H9 (cell line): ENCODE results near the gene LYZL2. TPM values are rescaled to one million over a fixed set of nuclear protein-coding genes. Genes with fewer than 3 reads are reported as not detected.
"Not testable (repeated sequence)": the region's sequence is repeated elsewhere in the genome, so short reads cannot be mapped to it uniquely, and the experiment has no call there.

Source experiments
- DNase-seq: peaks from one replicate; pipeline ENCODE4 v3.0.0-alpha.2; 2017
- H2AFZ ChIP-seq: one replicate; pipeline ENCODE4 v1.6.1; 2013; ENCODE audit warnings: mild to moderate bottlenecking, low read length, control low read depth, moderate library complexity
- H2AK5ac ChIP-seq: 2 replicates; pipeline ENCODE4 v1.6.1; 2013; ENCODE audit warnings: low read length, control low read depth, mixed read lengths; ENCODE audit not compliant: insufficient read length
- H2BK120ac ChIP-seq: one replicate; pipeline ENCODE4 v1.6.1; 2013; ENCODE audit warnings: low read depth, mild to moderate bottlenecking, low read length, control low read depth, inconsistent platforms; ENCODE audit not compliant: poor library complexity, severe bottlenecking
- H2BK12ac ChIP-seq: 2 replicates; pipeline ENCODE4 v1.6.1; 2013; ENCODE audit warnings: low read length, control low read depth, mixed read lengths, low read depth; ENCODE audit not compliant: insufficient read length
- H2BK15ac ChIP-seq: 2 replicates; pipeline ENCODE4 v1.6.1; 2013; ENCODE audit warnings: low read depth, low read length, control low read depth
- H2BK20ac ChIP-seq: one replicate; pipeline ENCODE4 v1.6.1; 2013; ENCODE audit warnings: low read depth, mild to moderate bottlenecking, low read length, control low read depth, inconsistent platforms; ENCODE audit not compliant: poor library complexity, severe bottlenecking
- H2BK5ac ChIP-seq: 2 replicates; pipeline ENCODE4 v1.6.1; 2013; ENCODE audit warnings: low read length, control low read depth, mixed read lengths; ENCODE audit not compliant: insufficient read length
- H3K14ac ChIP-seq: 2 replicates; pipeline ENCODE4 v1.6.1; 2013; ENCODE audit warnings: low read length, control low read depth; ENCODE audit not compliant: insufficient read depth
- H3K18ac ChIP-seq: 2 replicates; pipeline ENCODE4 v1.6.1; 2013; ENCODE audit warnings: low read depth, mild to moderate bottlenecking, mixed read lengths, low read length, control low read depth; ENCODE audit not compliant: insufficient read length
- H3K23ac ChIP-seq: 2 replicates; pipeline ENCODE4 v1.6.1; 2013; ENCODE audit warnings: low read length, control low read depth, mixed read lengths, low read depth; ENCODE audit not compliant: insufficient read length
- H3K23me2 ChIP-seq: 2 replicates; pipeline ENCODE4 v1.6.1; 2013; ENCODE audit warnings: low read depth, mild to moderate bottlenecking, mixed read lengths, low read length, control low read depth; ENCODE audit not compliant: insufficient read length, poor library complexity, severe bottlenecking
- H3K27ac ChIP-seq: 2 replicates; pipeline ENCODE4 v1.5.1; 2013; ENCODE audit warnings: low read length, control low read depth, mixed read lengths, low read depth; ENCODE audit not compliant: insufficient read length
- H3K27me3 ChIP-seq: 2 replicates; pipeline ENCODE4 v1.6.1; 2013; ENCODE audit warnings: low read length, control low read depth, inconsistent platforms; ENCODE audit not compliant: insufficient read depth
- H3K4ac ChIP-seq: 2 replicates; pipeline ENCODE4 v1.6.1; 2013; ENCODE audit warnings: low read depth, mild to moderate bottlenecking, control low read depth, inconsistent platforms, low read length, moderate library complexity
- H3K4me1 ChIP-seq: 2 replicates; pipeline ENCODE4 v1.6.1; 2013; ENCODE audit warnings: low read length, control low read depth, inconsistent platforms; ENCODE audit not compliant: insufficient read depth
- H3K4me2 ChIP-seq: 2 replicates; pipeline ENCODE4 v1.6.1; 2013; ENCODE audit warnings: low read length, control low read depth, mixed read lengths; ENCODE audit not compliant: insufficient read length, insufficient read depth
- H3K56ac ChIP-seq: 2 replicates; pipeline ENCODE4 v1.6.1; 2013; ENCODE audit warnings: low read depth, mild to moderate bottlenecking, mixed read lengths, low read length, control low read depth; ENCODE audit not compliant: insufficient read length
- H3K79me1 ChIP-seq: 2 replicates; pipeline ENCODE4 v1.6.1; 2013; ENCODE audit warnings: low read depth, mild to moderate bottlenecking, moderate library complexity, low read length, control low read depth, inconsistent platforms; ENCODE audit not compliant: insufficient read depth, poor library complexity, severe bottlenecking
- H3K79me2 ChIP-seq: 2 replicates; pipeline ENCODE4 v1.6.1; 2013; ENCODE audit warnings: low read length, control low read depth, inconsistent platforms; ENCODE audit not compliant: insufficient read depth
- H3K9ac ChIP-seq: 2 replicates; pipeline ENCODE4 v1.6.1; 2013; ENCODE audit warnings: low read length, control low read depth, mixed read lengths; ENCODE audit not compliant: insufficient read length; ENCODE audit errors: extremely low read depth
- H3K9me3 ChIP-seq: one replicate; pipeline ENCODE4 v1.6.1; 2013; ENCODE audit warnings: low read depth, low read length, inconsistent platforms; ENCODE audit not compliant: control insufficient read depth
- H3T11ph ChIP-seq: one replicate; pipeline ENCODE4 v1.6.1; 2013; ENCODE audit warnings: mild to moderate bottlenecking, low read length, control low read depth, inconsistent platforms
- H4K20me1 ChIP-seq: one replicate; pipeline ENCODE4 v1.6.1; 2013; ENCODE audit not compliant: control insufficient read depth, insufficient read length, insufficient read depth
- H4K5ac ChIP-seq: 2 replicates; pipeline ENCODE4 v1.6.1; 2013; ENCODE audit warnings: low read depth, mild to moderate bottlenecking, mixed read lengths, low read length, control low read depth; ENCODE audit not compliant: insufficient read length
- H4K8ac ChIP-seq: replicated peaks from 2 replicates; pipeline ENCODE4 v1.6.1; 2013; ENCODE audit warnings: low read length, control low read depth, mixed read lengths, low read depth; ENCODE audit not compliant: insufficient read length
- H4K91ac ChIP-seq: 2 replicates; pipeline ENCODE4 v1.6.1; 2013; ENCODE audit warnings: low read depth, mild to moderate bottlenecking, moderate library complexity, mixed read lengths, low read length, control low read depth; ENCODE audit not compliant: insufficient read length
- H3K27ac Mint-ChIP-seq, 3 experiments: 2 replicates in 2 of 3; 3 replicates in 1 of 3; pipeline ENCODE4 v1.8.0; 2020 to 2021; ENCODE audit warnings: mixed read lengths in 3 of 3, mild to moderate bottlenecking in 1 of 3, moderate library complexity in 1 of 3
- H3K27me3 Mint-ChIP-seq: 2 replicates; pipeline ENCODE4 v1.8.0; 2021; ENCODE audit warnings: low read depth, mild to moderate bottlenecking, moderate library complexity, mixed read lengths
- H3K36me3 Mint-ChIP-seq, 3 experiments: 2 replicates in 2 of 3; 3 replicates in 1 of 3; pipeline ENCODE4 v1.8.0; 2020 to 2021; ENCODE audit warnings: low read depth in 3 of 3, mixed read lengths in 3 of 3; ENCODE audit not compliant: insufficient read depth in 1 of 3
- H3K4me1 Mint-ChIP-seq, 2 experiments: 2 replicates each; pipeline ENCODE4 v1.8.0; 2020; ENCODE audit warnings: mixed read lengths in 2 of 2
- H3K4me3 Mint-ChIP-seq, 2 experiments: 2 replicates in 1 of 2; 3 replicates in 1 of 2; pipeline ENCODE4 v1.8.0; 2020 to 2021; ENCODE audit warnings: mild to moderate bottlenecking in 2 of 2, mixed read lengths in 2 of 2, moderate library complexity in 1 of 2
- H3K9me3 Mint-ChIP-seq, 2 experiments: 2 replicates in 1 of 2; 3 replicates in 1 of 2; pipeline ENCODE4 v1.8.0; 2020; ENCODE audit warnings: mild to moderate bottlenecking in 2 of 2, mixed read lengths in 2 of 2, moderate library complexity in 1 of 2
- WGBS: extraction: QIAGEN DNeasy Blood & Tissue Kit; methylation state at CpG from one replicate; pipeline ENCODE4 v1.1.7; 2013; ENCODE audit warnings: missing lambda C conversion rate, low lambda C conversion rate, mixed read lengths; ENCODE audit not compliant: insufficient read length; ENCODE audit errors: extremely low coverage; 5-methylcytosine and 5-hydroxymethylcytosine counted together
- total RNA-seq: library from RNA; stranded (reverse); gene quantifications from 2 replicates; pipeline ENCODE4 v1.2.1, GENCODE V29; 2021
- TF ChIP-seq, protein P1 (sequence below): fragments of 200-600 bp; sonication (generic); conservative IDR thresholded peaks from 3 replicates; pipeline ENCODE4 v1.8.0; 2021; ENCODE audit warnings: antibody characterized with exemption, mild to moderate bottlenecking

Gene LYZL2
- total RNA-seq, 1 experiment from 2014 or later, result not detected

DNA sequence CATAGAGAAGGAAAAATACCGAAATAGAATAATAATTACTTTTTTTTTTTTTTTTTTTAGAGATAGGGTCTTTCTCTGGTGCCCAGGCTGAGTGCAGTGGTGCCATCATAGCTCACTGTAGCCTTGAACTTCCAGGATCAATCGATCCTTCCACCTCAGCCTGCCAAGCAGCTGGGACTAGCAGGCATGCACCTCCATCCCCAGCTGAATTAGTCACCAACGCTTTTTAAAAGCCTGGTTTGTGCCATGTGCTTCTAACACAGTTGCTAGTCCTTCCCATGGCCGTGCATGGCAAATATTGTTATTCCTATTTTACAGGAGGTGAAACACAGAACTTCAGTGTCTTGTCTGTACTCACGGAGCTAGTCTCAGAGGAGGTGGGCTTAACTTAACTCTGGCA, 23.2 kb downstream of the LYZL2 start:
- no peaks in the 10 kb centered on the region for H3K27me3 ChIP-seq
- no peaks in the 10 kb centered on the region for H3K9me3 ChIP-seq
- H2BK15ac ChIP-seq, result no peak overlapping the region
- no peak overlapping the region for H2BK20ac ChIP-seq
- H3K4me1 Mint-ChIP-seq, result peaks cover 12 to 13% of the 10 kb centered on the region in 2 experiments
- no peak overlapping the region for H4K8ac ChIP-seq
- no peaks in the 10 kb centered on the region for H4K20me1 ChIP-seq
- no peak for DNase-seq
- no peak overlapping the region for H2AK5ac ChIP-seq
- H3K18ac ChIP-seq, result no peak overlapping the region
- H3K14ac ChIP-seq, result no peak overlapping the region
- TF ChIP-seq, protein P1, sequence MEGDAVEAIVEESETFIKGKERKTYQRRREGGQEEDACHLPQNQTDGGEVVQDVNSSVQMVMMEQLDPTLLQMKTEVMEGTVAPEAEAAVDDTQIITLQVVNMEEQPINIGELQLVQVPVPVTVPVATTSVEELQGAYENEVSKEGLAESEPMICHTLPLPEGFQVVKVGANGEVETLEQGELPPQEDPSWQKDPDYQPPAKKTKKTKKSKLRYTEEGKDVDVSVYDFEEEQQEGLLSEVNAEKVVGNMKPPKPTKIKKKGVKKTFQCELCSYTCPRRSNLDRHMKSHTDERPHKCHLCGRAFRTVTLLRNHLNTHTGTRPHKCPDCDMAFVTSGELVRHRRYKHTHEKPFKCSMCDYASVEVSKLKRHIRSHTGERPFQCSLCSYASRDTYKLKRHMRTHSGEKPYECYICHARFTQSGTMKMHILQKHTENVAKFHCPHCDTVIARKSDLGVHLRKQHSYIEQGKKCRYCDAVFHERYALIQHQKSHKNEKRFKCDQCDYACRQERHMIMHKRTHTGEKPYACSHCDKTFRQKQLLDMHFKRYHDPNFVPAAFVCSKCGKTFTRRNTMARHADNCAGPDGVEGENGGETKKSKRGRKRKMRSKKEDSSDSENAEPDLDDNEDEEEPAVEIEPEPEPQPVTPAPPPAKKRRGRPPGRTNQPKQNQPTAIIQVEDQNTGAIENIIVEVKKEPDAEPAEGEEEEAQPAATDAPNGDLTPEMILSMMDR, result no peak
- H3K27ac ChIP-seq, result no peak overlapping the region
- no peak overlapping the region for H4K91ac ChIP-seq
- no peak overlapping the region for H3K23ac ChIP-seq
- no peak overlapping the region for H2BK5ac ChIP-seq
- no peak overlapping the region for H3K4me2 ChIP-seq
- no peak overlapping the region for H3K4me3 Mint-ChIP-seq
- H3K56ac ChIP-seq, result no peak overlapping the region
- H2BK12ac ChIP-seq, result no peak overlapping the region
- no peaks in the 10 kb centered on the region for H3K23me2 ChIP-seq
- no peak overlapping the region for H3T11ph ChIP-seq
- no peak overlapping the region for H3K9ac ChIP-seq
- peaks cover 0 to 5% of the 10 kb centered on the region in 2 experiments; a peak in 1 of 5 replicates for H3K9me3 Mint-ChIP-seq
- no peaks in the 10 kb centered on the region for H3K4me1 ChIP-seq
- no peak overlapping the region for H2BK120ac ChIP-seq
- H3K79me2 ChIP-seq, result no peaks in the 10 kb centered on the region
- no peak overlapping the region for H4K5ac ChIP-seq
- no peak overlapping the region for H2AFZ ChIP-seq
- no peak overlapping the region for H3K27ac Mint-ChIP-seq
- no CpG with 5 or more reads among the region's 5 CpGs for WGBS
- no peak overlapping the region for H3K4ac ChIP-seq
- no peaks in the 10 kb centered on the region for H3K79me1 ChIP-seq
- H3K36me3 Mint-ChIP-seq, result peaks cover 0 to 5% (median 0%) of the 10 kb centered on the region in 3 experiments; a peak in 3 of 7 replicates
- H3K27me3 Mint-ChIP-seq, result peaks cover 26% of the 10 kb centered on the region

DNA sequence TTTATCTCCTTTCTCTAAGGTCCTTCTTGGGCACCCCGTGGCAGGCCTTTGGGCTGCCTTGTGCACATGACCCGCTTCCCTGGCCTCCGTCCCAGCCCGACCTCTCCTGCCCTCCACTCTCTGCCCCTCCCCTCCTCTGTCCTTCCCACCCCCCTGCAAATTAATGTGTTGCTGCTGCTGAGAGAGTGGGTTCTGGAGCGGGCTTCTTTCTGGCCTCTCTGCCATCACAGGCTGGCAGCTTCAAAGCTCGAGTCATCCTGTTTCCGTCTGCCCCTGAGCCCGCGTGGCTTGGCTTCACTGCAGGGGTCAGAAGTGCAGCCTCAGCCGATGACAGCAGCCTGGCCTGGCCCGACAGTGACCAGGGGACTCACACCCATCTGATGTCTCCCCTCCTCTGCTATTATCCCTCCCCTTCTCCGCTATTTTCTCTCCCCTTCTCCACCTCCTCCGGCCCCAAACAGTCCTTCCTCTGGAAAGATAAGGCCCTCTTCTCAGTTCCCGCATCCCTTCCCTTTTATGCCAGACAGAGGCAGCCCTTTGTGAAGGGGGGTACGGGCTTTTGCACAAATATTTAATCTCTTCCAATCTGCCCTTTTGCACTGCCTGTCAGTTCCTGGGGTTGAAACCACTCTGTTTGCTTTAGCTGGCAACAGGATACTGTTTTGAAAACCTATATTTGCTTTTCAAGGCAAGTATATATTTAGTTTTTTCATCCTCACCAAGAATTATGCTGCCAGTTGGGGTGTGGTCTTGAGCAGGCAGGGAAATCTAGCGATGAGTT, 24.0 kb downstream of the LYZL2 start:
- not testable (repeated sequence) for H3K4me1 ChIP-seq, H2BK15ac ChIP-seq, H3K27ac ChIP-seq, H4K8ac ChIP-seq, H2BK20ac ChIP-seq, H4K5ac ChIP-seq, H3K23ac ChIP-seq, H4K91ac ChIP-seq, H3K36me3 Mint-ChIP-seq, H3K18ac ChIP-seq, H3K79me2 ChIP-seq, H3K9me3 Mint-ChIP-seq, H3K4ac ChIP-seq, H2AFZ ChIP-seq, H3K14ac ChIP-seq, H2AK5ac ChIP-seq, H4K20me1 ChIP-seq, H3K9ac ChIP-seq, H2BK5ac ChIP-seq, H3T11ph ChIP-seq, H2BK12ac ChIP-seq, H3K4me3 Mint-ChIP-seq, H3K56ac ChIP-seq, DNase-seq, H3K79me1 ChIP-seq, H3K9me3 ChIP-seq, H3K23me2 ChIP-seq, H3K27me3 ChIP-seq, H3K4me2 ChIP-seq, H2BK120ac ChIP-seq
- peaks cover 33% of the 10 kb centered on the region for H3K27me3 Mint-ChIP-seq
- peaks cover 12 to 13% of the 10 kb centered on the region in 2 experiments for H3K4me1 Mint-ChIP-seq
- no CpG with 5 or more reads among the region's 16 CpGs for WGBS
- peak overlapping the region in 2 of 3 experiments; percentile 7 to 15; a peak in 2 of 7 replicates for H3K27ac Mint-ChIP-seq
